ENCODE data around the gene ERCC1. TPM values are rescaled to one million over a fixed set of nuclear protein-coding genes. Genes with fewer than 3 reads are reported as not detected.

The ERCC1 gene
- total RNA-seq, 1 experiment from 2014 or later: 43.7 TPM

- TF ChIP-seq, protein P1, sequence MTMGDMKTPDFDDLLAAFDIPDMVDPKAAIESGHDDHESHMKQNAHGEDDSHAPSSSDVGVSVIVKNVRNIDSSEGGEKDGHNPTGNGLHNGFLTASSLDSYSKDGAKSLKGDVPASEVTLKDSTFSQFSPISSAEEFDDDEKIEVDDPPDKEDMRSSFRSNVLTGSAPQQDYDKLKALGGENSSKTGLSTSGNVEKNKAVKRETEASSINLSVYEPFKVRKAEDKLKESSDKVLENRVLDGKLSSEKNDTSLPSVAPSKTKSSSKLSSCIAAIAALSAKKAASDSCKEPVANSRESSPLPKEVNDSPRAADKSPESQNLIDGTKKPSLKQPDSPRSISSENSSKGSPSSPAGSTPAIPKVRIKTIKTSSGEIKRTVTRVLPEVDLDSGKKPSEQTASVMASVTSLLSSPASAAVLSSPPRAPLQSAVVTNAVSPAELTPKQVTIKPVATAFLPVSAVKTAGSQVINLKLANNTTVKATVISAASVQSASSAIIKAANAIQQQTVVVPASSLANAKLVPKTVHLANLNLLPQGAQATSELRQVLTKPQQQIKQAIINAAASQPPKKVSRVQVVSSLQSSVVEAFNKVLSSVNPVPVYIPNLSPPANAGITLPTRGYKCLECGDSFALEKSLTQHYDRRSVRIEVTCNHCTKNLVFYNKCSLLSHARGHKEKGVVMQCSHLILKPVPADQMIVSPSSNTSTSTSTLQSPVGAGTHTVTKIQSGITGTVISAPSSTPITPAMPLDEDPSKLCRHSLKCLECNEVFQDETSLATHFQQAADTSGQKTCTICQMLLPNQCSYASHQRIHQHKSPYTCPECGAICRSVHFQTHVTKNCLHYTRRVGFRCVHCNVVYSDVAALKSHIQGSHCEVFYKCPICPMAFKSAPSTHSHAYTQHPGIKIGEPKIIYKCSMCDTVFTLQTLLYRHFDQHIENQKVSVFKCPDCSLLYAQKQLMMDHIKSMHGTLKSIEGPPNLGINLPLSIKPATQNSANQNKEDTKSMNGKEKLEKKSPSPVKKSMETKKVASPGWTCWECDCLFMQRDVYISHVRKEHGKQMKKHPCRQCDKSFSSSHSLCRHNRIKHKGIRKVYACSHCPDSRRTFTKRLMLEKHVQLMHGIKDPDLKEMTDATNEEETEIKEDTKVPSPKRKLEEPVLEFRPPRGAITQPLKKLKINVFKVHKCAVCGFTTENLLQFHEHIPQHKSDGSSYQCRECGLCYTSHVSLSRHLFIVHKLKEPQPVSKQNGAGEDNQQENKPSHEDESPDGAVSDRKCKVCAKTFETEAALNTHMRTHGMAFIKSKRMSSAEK (CRISPR knock-in tag; IDR thresholded peaks at IDR 0.05; ENCODE audit: borderline replicate concordance): no peak
- TF ChIP-seq ZBTB43 (CRISPR knock-in tag; IDR thresholded peaks at IDR 0.05) (no peak), OVOL2 (CRISPR knock-in tag; IDR thresholded peaks at IDR 0.05; ENCODE audit: borderline replicate concordance) (no peak), STAT6 (CRISPR knock-in tag; conservative IDR thresholded peaks at IDR 0.05; ENCODE audit: low read depth) (no peak)
- TF ChIP-seq, protein P2, sequence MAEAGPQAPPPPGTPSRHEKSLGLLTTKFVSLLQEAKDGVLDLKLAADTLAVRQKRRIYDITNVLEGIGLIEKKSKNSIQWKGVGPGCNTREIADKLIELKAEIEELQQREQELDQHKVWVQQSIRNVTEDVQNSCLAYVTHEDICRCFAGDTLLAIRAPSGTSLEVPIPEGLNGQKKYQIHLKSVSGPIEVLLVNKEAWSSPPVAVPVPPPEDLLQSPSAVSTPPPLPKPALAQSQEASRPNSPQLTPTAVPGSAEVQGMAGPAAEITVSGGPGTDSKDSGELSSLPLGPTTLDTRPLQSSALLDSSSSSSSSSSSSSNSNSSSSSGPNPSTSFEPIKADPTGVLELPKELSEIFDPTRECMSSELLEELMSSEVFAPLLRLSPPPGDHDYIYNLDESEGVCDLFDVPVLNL (CRISPR knock-in tag; IDR thresholded peaks at IDR 0.05; ENCODE audit: borderline replicate concordance, low read depth): no peak
Observed at GRCh38 chr19:45450012-45450333, 26.3 kb upstream of the ERCC1 start (continued).

GRCh38 chr19:45448887-45449299 lies 25.2 kb upstream of the ERCC1 start:
- no peaks in the 10 kb centered on the region for H3K36me3 Mint-ChIP-seq
- peak overlapping the region; percentile 32; the same call in 1 of the 2 replicates for H3K4me3 Mint-ChIP-seq
- ChIA-PET CTCF (interaction anchor here (2.7 to 4.8 kb wide), 2 partner anchors 29 to 37 kb away, joined by 14 to 22 read pairs; no protein-coding TSS in a partner anchor), POLR2A (no interaction called here)
- no peak for ATAC-seq
- TF ChIP-seq STAT6 (CRISPR knock-in tag; conservative IDR thresholded peaks at IDR 0.05; ENCODE audit: low read depth): no peak
- TF ChIP-seq GTF2I (CRISPR knock-in tag; conservative IDR thresholded peaks at IDR 0.05): no peak
- TF ChIP-seq GRHL2 (CRISPR knock-in tag; IDR thresholded peaks at IDR 0.05; ENCODE audit: insufficient replicate concordance, severe bottlenecking): no peak
- no peak for TF ChIP-seq SOX15 (CRISPR knock-in tag; IDR thresholded peaks at IDR 0.05)
- TF ChIP-seq, protein P3, sequence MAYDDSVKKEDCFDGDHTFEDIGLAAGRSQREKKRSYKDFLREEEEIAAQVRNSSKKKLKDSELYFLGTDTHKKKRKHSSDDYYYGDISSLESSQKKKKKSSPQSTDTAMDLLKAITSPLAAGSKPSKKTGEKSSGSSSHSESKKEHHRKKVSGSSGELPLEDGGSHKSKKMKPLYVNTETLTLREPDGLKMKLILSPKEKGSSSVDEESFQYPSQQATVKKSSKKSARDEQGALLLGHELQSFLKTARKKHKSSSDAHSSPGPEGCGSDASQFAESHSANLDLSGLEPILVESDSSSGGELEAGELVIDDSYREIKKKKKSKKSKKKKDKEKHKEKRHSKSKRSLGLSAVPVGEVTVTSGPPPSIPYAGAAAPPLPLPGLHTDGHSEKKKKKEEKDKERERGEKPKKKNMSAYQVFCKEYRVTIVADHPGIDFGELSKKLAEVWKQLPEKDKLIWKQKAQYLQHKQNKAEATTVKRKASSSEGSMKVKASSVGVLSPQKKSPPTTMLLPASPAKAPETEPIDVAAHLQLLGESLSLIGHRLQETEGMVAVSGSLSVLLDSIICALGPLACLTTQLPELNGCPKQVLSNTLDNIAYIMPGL (CRISPR knock-in tag; IDR thresholded peaks at IDR 0.05): no peak
- no peaks in the 10 kb centered on the region for H3K9me3 Mint-ChIP-seq
- peaks cover 77% of the 10 kb centered on the region for H3K27me3 Mint-ChIP-seq (ENCODE audit: low read depth)
- no peak overlapping the region for H3K27ac Mint-ChIP-seq
- DNase-seq (ENCODE audit: low spot score): no peak
- peaks cover 24% of the 10 kb centered on the region for H3K4me1 Mint-ChIP-seq

All from WTC11 (cell line).